HepG2 (cell line): ENCODE measurements around the gene KIAA0232. TPM values are rescaled to one million over a fixed set of nuclear protein-coding genes. Genes with fewer than 3 reads are reported as not detected.

ENCODE experiments used
- AKNA ChIP-seq: sonication (generic); formaldehyde crosslinking; IDR thresholded peaks from 2 replicates; pipeline ENCODE4 v1.4.0; 2020; ENCODE audit warnings: missing genetic modification reagents, borderline replicate concordance
- ARID5B ChIP-seq: IDR thresholded peaks from 2 replicates; pipeline ENCODE4 v1.4.0; 2020; ENCODE audit warnings: mild to moderate bottlenecking, missing genetic modification reagents
- CEBPZ ChIP-seq: IDR thresholded peaks from 2 replicates; pipeline ENCODE4 v1.6.1; 2012; ENCODE audit warnings: low read length, improper control_type of control experiment
- CENPX ChIP-seq: sonication (generic); formaldehyde crosslinking; IDR thresholded peaks from 2 replicates; pipeline ENCODE4 v1.9.0; 2021; ENCODE audit warnings: mild to moderate bottlenecking, missing genetic modification reagents, moderate library complexity
- HHEX ChIP-seq: IDR thresholded peaks from 2 replicates; pipeline ENCODE4 v1.6.1; 2016; ENCODE audit warnings: control low read depth
- MBNL3 ChIP-seq: fragments of 250-450 bp; sonication (Bioruptor Pico); conservative IDR thresholded peaks from 2 replicates; pipeline ENCODE4 v1.8.0; 2022; ENCODE audit warnings: mild to moderate bottlenecking, inconsistent platforms
- RNF219 ChIP-seq: sonication (generic); formaldehyde crosslinking; IDR thresholded peaks from 2 replicates; pipeline ENCODE4 v1.5.0; 2020; ENCODE audit warnings: mild to moderate bottlenecking, missing genetic modification reagents
- SMARCC2 ChIP-seq: fragments of 450-650 bp; IDR thresholded peaks from 2 replicates; pipeline ENCODE4 v1.6.1; 2017; ENCODE audit warnings: antibody characterized with exemption, mild to moderate bottlenecking
- ZBTB49 ChIP-seq: sonication (generic); formaldehyde crosslinking; IDR thresholded peaks from 2 replicates; pipeline ENCODE4 v1.4.0; 2020; ENCODE audit warnings: missing genetic modification reagents, borderline replicate concordance
- polyA plus RNA-seq, 8 experiments: library from polyadenylated mRNA; depleted of rRNA in 3 of 8; stranded (reverse) in 7 of 8; unstranded in 1 of 8; fragments of >200 nt; fragmentation: Illumina TruSeq in 4 of 8; extraction: Trizol in 4 of 8; gene quantifications; 2 replicates each; pipeline versions ENCODE4 v1.2.1 to v1.2.3, GENCODE V29; 2011 to 2016; ENCODE audit warnings: low read depth in 4 of 8, missing spikeins in 1 of 8, mixed read lengths in 1 of 8; ENCODE audit not compliant: insufficient read depth in 1 of 8
- total RNA-seq, 5 experiments: library from RNA; depleted of rRNA; stranded (reverse); fragments of >200 nt; fragmentation: Illumina TruSeq; extraction: Trizol; gene quantifications; 2 replicates each; pipeline ENCODE4 v1.2.3, GENCODE V29; 2016; ENCODE audit warnings: low read depth in 1 of 5

The KIAA0232 gene
- total and polyA plus RNA-seq, 2 of the 13 experiments (the other 11 are each of a cell fraction or from before 2014, with no cell fraction given): 7.8 to 17.1 TPM

GRCh38 chr4:6908432-6909112 lies 126.0 kb downstream of the KIAA0232 start (continued):
- TF ChIP-seq RNF219 (CRISPR knock-in tag) (no peak), MBNL3 (CRISPR knock-in tag) (no peak), SMARCC2 (no peak), ZBTB49 (CRISPR knock-in tag) (no peak), CEBPZ (no peak), AKNA (CRISPR knock-in tag) (no peak), ARID5B (CRISPR knock-in tag) (no peak), CENPX (CRISPR knock-in tag) (no peak), HHEX (CRISPR knock-in tag) (no peak)
